KOPT-K1 (cell line): ENCODE results near the gene TEKT3.

Experiments used
- H3K27ac ChIP-seq: fragments of 200-600 bp; sonication (generic); 2 replicates; pipeline ENCODE4 v1.5.1; 2016; ENCODE audit warnings: antibody characterized with exemption, mild to moderate bottlenecking, low read depth, low read length; ENCODE audit not compliant: poor library complexity, severe bottlenecking
- H3K36me3 ChIP-seq: fragments of 200-600 bp; sonication (generic); 2 replicates; pipeline ENCODE4 v1.5.1; 2017; ENCODE audit warnings: antibody characterized with exemption, mild to moderate bottlenecking, low read length, moderate library complexity; ENCODE audit not compliant: insufficient read depth
- H3K9me3 ChIP-seq: fragments of 200-600 bp; sonication (generic); 2 replicates; pipeline ENCODE4 v1.5.1; 2017; ENCODE audit warnings: antibody characterized with exemption, low read length, mild to moderate bottlenecking; ENCODE audit not compliant: insufficient read depth, poor library complexity, severe bottlenecking

The TEKT3 gene

DNA sequence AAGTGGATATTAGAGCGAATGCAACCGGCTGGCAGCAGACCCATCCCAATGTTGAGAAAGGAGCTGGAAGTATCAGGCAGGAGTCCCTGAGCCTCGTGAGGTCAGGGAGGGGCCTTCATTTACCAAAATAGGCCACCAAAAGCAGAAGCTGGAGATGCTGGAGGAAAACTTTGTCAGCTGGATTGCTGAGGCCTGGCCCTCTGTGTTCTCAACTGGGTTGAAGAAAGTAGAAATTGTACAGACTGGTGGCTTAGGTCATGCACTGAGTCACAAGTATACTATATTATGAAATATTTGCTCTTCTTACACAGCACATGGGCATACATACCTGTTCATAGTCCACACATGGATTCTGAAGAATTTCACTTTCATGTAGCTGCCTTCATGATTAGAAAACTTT lies 23.2 kb upstream of the TEKT3 start:
- H3K9me3 ChIP-seq = no peaks in the 10 kb centered on the region
- H3K36me3 ChIP-seq = no peaks in the 10 kb centered on the region
- no peak overlapping the region for H3K27ac ChIP-seq

DNA sequence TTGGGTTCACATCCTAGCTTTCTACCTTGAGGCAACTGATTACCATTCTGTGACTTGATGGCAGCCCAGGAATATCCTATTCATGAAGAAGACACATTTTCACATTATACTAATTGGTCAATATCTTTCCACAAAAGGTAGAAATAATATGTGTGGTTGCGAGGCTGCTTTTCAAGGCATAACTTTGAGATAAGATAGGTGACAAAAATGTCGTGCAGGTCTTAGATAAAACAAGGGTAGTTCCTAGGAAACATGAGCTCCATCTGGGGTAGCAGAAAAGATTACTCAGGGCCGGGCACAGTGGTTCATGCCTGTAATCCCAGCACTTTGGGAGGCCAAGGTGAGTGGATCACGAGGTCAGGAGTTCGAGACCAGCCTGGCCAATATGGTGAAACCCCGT lies 22.3 kb upstream of the TEKT3 start:
- no peaks in the 10 kb centered on the region for H3K36me3 ChIP-seq
- no peak overlapping the region for H3K27ac ChIP-seq
- no peaks in the 10 kb centered on the region for H3K9me3 ChIP-seq

DNA sequence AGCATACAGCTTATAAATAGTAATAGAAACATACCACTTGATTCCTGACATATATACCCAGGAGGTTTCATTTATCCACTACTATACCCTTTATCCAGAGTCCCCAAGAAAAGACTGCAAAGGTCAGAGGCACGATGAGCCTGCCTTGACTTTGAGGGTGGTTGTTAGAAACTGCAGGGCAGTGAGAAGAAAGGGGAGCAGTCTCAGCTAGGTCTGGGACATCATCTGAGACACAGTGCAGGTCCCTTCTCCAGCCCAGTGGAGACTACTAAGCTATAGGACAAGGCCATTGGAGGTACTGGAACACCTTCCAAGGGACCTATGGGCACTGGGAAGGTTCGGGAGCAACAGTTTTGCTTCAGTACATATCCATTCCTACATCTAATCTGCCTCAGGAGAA lies 20.2 kb upstream of the TEKT3 start:
- H3K27ac ChIP-seq = no peak overlapping the region
- H3K36me3 ChIP-seq = no peaks in the 10 kb centered on the region
- H3K9me3 ChIP-seq = no peaks in the 10 kb centered on the region

DNA sequence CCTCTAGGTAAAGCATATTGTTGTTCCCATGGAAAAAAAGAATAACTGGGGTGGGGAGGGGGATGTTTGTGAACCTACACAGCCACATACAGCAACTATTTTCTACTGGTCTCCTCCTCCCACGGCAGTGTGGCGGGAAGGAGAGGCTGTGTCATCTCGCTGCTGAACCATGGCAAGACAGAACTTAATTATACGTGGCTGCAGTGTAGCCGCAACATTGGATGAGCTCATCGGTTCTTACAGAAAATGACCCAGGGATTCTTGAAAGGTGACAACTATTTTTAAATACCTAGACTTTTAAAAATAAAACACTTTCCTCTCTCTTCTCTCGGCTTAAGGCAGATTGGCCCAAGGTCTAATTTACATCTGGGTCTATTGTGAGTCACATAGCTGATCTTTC lies 19.8 kb upstream of the TEKT3 start:
- Histone ChIP-seq H3K36me3 (no peaks in the 10 kb centered on the region), H3K9me3 (no peaks in the 10 kb centered on the region), H3K27ac (no peak overlapping the region)

DNA sequence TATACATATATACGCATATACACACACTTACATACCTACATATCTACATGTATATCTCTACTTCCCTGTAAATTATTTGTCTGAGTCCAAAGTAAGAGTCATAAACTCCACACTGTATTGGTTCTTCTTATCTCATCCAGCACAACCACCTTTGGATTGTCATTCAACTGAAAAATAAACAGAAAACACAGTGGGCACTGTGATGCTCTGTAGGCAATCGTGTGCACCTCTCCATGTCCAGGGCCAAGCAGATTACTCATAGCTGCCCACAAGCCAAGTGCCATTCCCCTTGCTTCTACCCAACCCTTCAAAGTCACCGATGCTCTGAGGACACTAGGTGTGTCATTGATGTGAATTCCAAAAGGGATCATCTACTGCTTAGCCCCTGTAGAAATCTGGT lies 12.9 kb upstream of the TEKT3 start:
- Histone ChIP-seq H3K27ac (no peak overlapping the region), H3K9me3 (no peaks in the 10 kb centered on the region), H3K36me3 (no peaks in the 10 kb centered on the region)

DNA sequence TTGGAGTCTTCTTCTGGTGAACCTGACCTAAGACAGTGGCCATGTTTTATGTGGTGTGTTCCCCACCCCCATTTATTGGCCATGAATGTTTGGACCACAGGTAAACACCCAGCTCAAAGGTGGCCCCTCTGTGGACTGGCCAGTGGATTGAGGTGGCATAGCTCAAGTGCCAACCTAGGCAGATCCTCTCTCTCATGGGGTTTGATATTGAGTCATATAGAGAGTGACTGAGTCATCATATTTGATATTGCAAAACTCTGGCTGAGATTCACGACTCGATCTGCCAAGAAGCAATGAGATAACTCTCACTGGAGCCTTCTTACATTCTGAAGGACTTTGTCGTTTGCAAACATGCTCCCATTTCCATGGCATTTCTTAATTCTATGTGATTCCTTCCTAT lies 10.5 kb upstream of the TEKT3 start:
- Histone ChIP-seq H3K9me3 (no peaks in the 10 kb centered on the region), H3K36me3 (no peaks in the 10 kb centered on the region), H3K27ac (no peak overlapping the region)

DNA sequence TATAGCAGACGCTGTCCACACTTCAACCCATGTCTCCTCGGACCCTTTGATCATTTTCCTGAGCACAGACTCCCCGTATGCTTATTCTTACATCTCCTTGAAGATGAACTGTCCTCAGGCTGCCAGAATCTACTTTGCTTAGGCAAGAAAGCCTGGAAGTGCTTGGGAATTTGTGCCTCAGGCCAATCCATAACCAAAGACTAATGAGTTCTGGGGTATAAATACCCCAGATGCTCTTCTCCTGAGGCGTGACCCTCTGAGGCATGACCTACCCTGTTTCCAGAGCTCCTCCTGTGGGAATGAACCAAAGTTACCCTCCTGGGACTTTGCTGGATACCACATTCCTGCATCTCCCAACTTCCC lies 10.1 kb upstream of the TEKT3 start:
- Histone ChIP-seq H3K9me3 (no peaks in the 10 kb centered on the region), H3K27ac (no peak overlapping the region), H3K36me3 (no peaks in the 10 kb centered on the region)

DNA sequence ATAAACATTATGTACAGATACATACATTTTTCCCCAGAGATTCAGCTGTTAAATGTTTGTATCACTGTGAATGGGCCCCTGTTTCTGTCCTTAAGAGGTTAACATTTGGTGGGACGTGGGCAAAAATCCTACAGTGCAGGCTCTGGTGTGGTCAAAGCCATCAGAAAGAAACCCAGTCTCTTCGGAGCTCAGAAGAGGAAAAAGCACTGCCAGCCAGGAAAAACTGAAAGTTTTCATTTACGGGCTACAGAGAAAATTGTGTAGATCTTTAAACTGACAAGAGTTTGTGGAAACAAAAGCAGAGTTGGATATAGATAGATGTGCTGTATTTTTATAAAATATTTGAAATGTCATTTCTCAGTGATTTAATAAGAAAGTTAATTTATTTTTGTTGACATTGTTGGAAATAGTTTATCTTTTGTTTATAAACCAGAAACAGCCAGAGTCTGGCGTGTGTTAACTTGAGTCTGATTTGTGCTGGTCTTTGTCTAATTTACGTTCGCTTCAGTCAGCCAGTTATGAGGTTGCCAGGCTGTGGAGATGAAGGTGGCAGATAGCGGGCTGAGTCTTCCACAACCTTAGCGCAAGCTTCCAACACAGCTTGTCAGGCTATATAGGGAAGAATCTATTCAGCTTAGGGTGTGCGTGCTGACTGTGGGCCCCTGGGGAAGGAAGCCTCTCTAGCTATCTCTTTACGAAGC lies 9.5 kb upstream of the TEKT3 start:
- Histone ChIP-seq H3K9me3 (no peaks in the 10 kb centered on the region), H3K27ac (no peak overlapping the region), H3K36me3 (no peaks in the 10 kb centered on the region)

DNA sequence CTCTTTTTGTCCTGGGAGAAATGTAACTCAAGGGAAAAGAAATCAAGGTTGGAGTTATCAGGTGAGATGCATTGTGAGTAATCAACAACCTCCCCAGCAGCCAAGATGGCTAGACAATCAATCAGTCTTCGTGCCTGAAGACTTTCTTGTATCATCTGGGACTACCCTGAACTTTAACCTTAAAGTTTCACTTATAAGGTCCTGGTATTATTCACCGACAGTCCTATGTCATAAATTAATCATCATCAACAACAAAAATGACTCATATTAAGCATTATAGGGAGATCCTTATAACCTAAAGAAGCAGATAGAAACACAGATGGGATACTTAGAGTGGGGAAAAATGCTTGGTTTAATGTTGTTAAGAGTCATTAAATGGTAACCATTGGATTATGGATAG lies 7.7 kb upstream of the TEKT3 start:
- H3K36me3 ChIP-seq = no peaks in the 10 kb centered on the region
- no peaks in the 10 kb centered on the region for H3K9me3 ChIP-seq
- no peak overlapping the region for H3K27ac ChIP-seq

DNA sequence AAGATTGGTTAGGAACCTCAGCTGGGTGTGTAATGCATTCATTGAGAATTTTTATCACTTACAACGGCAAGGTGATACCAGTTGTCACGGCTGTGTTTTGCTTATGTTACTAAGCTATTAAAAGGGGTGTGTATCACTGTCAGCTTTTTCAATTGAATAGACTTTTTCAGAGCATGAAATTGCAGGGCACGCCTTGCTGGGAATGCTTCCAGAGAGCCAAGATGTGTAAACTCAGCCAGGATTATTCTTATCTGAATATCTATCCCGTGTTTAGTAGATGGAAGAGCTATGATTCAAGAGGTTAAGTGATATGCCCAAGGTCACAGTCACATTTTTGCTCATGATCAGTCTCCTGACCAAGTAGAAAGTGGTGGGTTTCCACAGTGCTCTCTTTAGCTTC lies 6.6 kb upstream of the TEKT3 start:
- no peak overlapping the region for H3K27ac ChIP-seq
- no peaks in the 10 kb centered on the region for H3K9me3 ChIP-seq
- H3K36me3 ChIP-seq = no peaks in the 10 kb centered on the region

DNA sequence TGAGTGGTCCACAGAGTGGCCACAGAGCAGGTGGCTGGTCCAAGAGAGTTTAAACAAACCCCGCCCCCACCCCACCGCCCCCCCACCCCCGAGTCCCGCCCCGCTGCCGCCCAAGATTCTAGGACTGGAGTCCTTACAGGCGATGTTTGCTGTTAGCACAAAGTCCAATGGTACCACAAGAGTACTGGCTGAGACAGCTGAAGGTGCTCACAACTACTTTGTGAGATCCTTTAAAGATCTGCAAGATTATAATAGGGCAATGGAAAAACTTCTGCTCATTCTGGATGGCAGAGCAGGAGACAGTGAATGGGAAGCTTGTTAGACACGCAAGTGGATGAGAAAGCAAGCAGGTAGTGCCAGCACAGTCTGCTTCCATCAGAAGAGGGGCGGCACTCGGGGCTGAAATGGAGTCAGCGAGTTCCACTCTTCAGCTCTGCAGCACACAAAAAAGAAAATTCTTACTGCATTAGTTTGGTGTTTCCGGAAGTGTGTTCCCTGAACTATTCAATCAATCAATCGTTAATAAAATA lies 4.7 kb upstream of the TEKT3 start:
- Histone ChIP-seq H3K27ac (no peak overlapping the region), H3K36me3 (no peaks in the 10 kb centered on the region), H3K9me3 (no peaks in the 10 kb centered on the region)

DNA sequence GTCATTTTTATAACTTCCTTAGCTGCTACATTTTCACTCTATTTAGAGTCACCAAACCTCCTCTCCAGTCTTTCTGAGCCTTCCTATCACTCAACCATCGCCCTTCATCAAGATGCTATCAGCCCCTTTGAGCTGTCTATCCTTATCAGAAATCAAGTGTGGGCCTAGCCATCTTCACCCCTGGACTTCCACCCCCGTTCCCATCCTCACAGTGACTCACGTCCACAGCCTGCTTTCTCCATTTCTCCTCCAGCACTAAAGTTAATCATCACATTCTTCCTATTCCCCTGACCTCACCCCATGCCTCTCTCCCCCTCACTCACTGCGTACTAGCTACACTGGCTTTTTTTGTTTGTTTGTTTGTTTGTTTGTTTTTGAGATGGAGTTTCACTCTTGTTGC lies 2.4 kb upstream of the TEKT3 start:
- no peaks in the 10 kb centered on the region for H3K36me3 ChIP-seq
- no peak overlapping the region for H3K27ac ChIP-seq
- H3K9me3 ChIP-seq = no peaks in the 10 kb centered on the region

DNA sequence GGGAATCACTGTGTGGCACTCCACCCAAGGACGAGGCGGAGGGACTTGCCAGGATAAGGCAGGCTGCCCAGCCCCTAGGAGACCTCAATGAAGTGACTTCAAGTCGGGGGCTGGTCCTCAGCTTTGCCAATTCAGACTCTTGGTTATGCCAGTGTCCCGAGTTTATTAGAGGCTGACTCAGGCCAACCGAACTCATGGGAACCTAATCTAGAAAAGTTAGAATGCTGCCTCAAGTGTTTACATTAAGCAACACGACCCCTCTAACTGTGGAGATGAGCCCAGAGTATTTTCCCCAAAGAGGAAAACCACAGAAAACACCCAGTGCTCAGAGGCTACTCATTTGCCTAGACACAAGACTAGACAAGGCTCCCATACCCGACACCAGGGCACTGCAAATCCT lies 1.1 kb upstream of the TEKT3 start:
- Histone ChIP-seq H3K27ac (no peak overlapping the region), H3K9me3 (no peaks in the 10 kb centered on the region), H3K36me3 (no peaks in the 10 kb centered on the region)

DNA sequence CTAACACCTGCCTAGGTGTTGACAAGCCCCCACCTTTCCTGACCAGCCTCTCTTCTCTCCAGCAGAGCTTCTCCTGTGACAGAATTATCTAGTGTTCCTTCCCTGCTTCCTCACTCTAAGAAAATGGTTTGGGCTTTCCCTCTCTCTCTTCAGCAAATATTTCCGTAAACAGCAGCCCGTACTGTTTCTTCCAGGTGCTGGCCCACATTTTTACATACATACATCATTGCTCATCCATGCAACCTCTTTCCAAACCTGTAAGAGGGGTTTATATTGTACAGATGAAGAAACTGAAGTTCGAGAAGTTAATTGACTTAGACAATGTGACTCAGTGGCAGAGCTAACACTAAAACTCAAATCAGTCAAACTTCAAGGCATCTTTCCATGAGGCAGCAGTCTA lies 569 bp upstream of the TEKT3 start:
- H3K36me3 ChIP-seq = no peaks in the 10 kb centered on the region
- H3K9me3 ChIP-seq = no peaks in the 10 kb centered on the region
- H3K27ac ChIP-seq = no peak overlapping the region

DNA sequence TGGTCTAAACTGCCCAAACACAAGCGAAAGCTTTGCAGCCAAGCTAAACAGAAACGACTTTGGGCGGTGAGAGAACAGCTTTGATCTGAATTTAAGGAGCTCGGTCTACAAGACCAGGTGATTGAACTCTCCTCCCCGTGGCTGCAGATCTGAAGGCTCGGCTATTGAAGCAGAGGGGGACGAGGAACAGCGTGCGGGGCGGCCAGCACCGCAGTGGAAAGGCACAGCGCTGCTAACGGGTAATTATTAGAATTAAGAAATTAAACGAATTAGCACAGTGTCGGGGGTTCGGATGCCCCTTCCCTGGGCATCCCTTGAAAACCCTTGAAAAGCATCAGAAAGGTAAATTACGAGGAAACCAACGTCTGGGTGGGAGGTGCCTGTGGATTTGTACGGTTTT lies 431 bp downstream of the TEKT3 start:
- no peak overlapping the region for H3K27ac ChIP-seq
- no peaks in the 10 kb centered on the region for H3K9me3 ChIP-seq
- no peaks in the 10 kb centered on the region for H3K36me3 ChIP-seq

DNA sequence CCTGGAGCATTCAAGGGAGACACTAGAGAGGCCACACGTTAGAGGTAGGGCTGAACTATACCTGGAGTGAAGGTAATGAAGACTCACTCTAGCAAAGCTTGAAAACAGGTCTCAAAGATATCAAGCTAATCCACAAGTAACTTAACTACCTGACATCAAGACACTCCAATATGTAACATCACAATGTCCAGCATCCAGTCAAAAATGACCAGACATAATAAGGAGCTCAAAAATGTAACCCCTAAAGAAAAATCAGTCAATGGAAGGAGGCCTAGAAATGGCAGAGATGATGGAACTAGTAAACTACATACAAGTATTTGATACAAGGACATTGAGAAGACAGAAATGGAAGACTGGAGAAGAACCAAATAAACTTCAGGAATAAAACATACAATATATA lies 6.0 kb downstream of the TEKT3 start:
- no peaks in the 10 kb centered on the region for H3K36me3 ChIP-seq
- H3K27ac ChIP-seq = no peak overlapping the region
- H3K9me3 ChIP-seq = peaks cover 13% of the 10 kb centered on the region
